Right cardiac atrium (tissue), 5 donors: Measurements from ENCODE around the gene GTPBP6. TPM values are rescaled to one million over a fixed set of nuclear protein-coding genes. Genes with fewer than 3 reads are reported as not detected.

Experiments used
- ATAC-seq, 2 donors: fragments of 200-7000 bp; cut with Tn5 transposase; one replicate each; pipeline versions ENCODE4 v1.8.0 to v1.9.1; 2020; ENCODE audit warnings: moderate library complexity in 2 of 2, mild to moderate bottlenecking in 1 of 2
- DNase-seq, 3 donors: peaks; one replicate each; pipeline ENCODE4 v3.0.0-alpha.2; 2020
- H3K27ac ChIP-seq: one replicate; pipeline ENCODE4 v1.5.1; 2013; ENCODE audit warnings: mild to moderate bottlenecking, low read length, control low read depth, moderate library complexity
- H3K27me3 ChIP-seq: one replicate; pipeline ENCODE4 v1.6.1; 2013; ENCODE audit not compliant: control insufficient read depth, insufficient read depth
- H3K4me1 ChIP-seq: one replicate; pipeline ENCODE4 v1.6.1; 2013; ENCODE audit warnings: low read length; ENCODE audit not compliant: control insufficient read depth, insufficient read depth
- H3K4me3 ChIP-seq: one replicate; pipeline ENCODE4 v1.5.1; 2013; ENCODE audit warnings: low read length, control low read depth
- H3K9me3 ChIP-seq: one replicate; pipeline ENCODE4 v1.6.1; 2013; ENCODE audit warnings: low read length; ENCODE audit not compliant: control insufficient read depth
- WGBS: extraction: QIAGEN DNeasy Blood & Tissue Kit; methylation state at CpG from one replicate; pipeline ENCODE4 v1.1.7; 2013; 5-methylcytosine and 5-hydroxymethylcytosine counted together
- intact Hi-C, 4 donors: fragments of 100-400 bp; cut with DNase I; formaldehyde crosslinking; loops; one replicate each; pipeline versions ENCODE4 v1.11.0 to v1.14.0; 2022 to 2023
- polyA plus RNA-seq: library from polyadenylated mRNA; stranded (reverse); fragments of 200-250 nt; gene quantifications from one replicate; pipeline ENCODE4 v1.2.3, GENCODE V29; 2013
- total RNA-seq, 4 donors: library from RNA; stranded (reverse); fragmentation: NEBNext Ultra II Directional; extraction: Animal tissue kit (Norgen Biotek cat#: 25700); gene quantifications; one replicate each; pipeline ENCODE4 v1.2.1, GENCODE V29; 2021
- donor health status: healthy with polysubstance abuse.
- donor health status: DM: no; HTN: yes; CAD: no.
- donor health status: DM: no; HTN: no; CAD: no.
- donor health status: DM: no; HTN: yes; CAD: no; lungs with severe emphysema.
- donor health status: DM: yes; HTN: yes; CAD: no.

Gene GTPBP6
- total and polyA plus RNA-seq, 5 donors = 48.4 to 59.0 (median 56.2) TPM

DNA sequence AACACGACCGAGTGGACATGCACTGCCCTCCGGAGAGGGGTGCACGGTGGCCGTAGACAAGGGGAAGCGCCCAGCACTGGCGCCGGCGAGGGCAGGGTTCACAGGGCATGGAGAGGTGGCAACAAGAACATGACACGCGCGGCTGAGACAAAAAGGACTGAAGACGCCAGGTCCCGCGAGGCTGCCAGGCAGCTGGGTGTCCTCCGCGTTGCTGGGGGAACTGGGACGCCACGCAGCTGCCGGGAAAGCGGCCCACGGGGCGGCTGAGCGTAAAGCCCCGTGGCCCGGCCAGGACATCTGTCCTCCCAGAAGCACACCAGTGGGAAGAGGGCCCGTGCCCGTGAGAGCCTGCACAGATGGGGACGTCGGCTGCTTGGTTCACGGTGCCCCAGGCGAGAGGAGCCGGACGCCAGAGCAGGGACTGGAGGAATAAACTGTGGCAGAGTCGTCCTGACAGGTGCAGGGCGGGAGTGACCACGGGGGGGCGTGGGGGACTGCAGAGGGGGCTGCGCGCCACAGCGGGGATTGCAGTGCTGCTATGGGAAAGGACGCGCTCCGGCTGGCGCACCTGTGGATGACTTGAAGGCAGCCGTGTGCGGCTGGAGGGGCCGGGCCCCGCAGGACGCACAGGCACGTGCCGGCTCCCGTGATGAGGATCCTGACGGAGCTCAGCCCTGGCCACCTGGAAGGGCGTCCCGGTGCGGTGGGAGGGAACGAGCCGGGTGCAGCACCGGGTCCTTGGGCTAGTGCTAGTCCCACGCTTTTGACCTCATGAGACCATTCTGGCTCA lies 32.1 kb upstream of the GTPBP6 start:
- H3K4me3 ChIP-seq = no peak overlapping the region
- no peaks in the 10 kb centered on the region for H3K9me3 ChIP-seq
- ATAC-seq = peak; percentile 29 to 43
- DNase-seq = peak; percentile 26 to 81 (median 63)
- H3K4me1 ChIP-seq = no peaks in the 10 kb centered on the region
- intact Hi-C loops = no loop called here
- 90% methylated on average over 61 of the region's 61 CpGs for WGBS
- H3K27ac ChIP-seq = no peak overlapping the region
- no peaks in the 10 kb centered on the region for H3K27me3 ChIP-seq

- peak; percentile 2 to 10 for ATAC-seq
- intact Hi-C loops = no loop called here
- Histone ChIP-seq H3K4me1 (no peaks in the 10 kb centered on the region), H3K27ac (peak overlapping the region; percentile 23), H3K4me3 (no peak overlapping the region), H3K9me3 (no peaks in the 10 kb centered on the region), H3K27me3 (no peaks in the 10 kb centered on the region)
- DNase-seq = peak in 2 of 3 donors; percentile 7 to 58
- WGBS = 82% methylated on average over 20 of the region's 20 CpGs
These were observed 31.5 kb upstream of the GTPBP6 start for GRCh38 chrX:350148-350533.

DNA sequence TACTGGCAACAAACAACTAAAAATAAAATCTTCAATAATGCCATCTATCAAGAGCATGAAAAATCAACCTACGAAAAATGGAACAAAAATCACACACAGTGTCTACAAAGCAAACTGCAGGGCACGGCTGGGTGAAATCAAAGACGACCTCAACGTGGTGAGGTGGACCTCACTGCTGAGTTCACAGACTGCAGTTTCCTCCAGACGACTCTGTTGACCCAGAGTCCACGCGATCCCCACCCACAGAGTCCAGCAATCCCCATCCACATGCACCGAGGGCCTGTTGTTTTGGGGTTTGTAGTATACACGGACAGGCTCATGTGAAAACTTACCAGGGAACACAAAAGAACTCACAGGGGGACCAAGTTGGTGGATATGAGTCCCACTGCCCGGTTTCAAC lies 31.1 kb upstream of the GTPBP6 start:
- H3K27me3 ChIP-seq = no peaks in the 10 kb centered on the region
- 77% methylated on average over 10 of the region's 10 CpGs for WGBS
- H3K9me3 ChIP-seq = no peaks in the 10 kb centered on the region
- intact Hi-C loops = no loop called here
- no peaks in the 10 kb centered on the region for H3K4me1 ChIP-seq
- ATAC-seq = no peak
- H3K4me3 ChIP-seq = no peak overlapping the region
- H3K27ac ChIP-seq = peak overlapping the region; percentile 23
- no peak for DNase-seq

- DNase-seq (peak; percentile 13 to 69 (median 56)), ATAC-seq (peak; percentile 37 to 49)
- no peaks in the 10 kb centered on the region for H3K27me3 ChIP-seq
- H3K4me1 ChIP-seq = no peaks in the 10 kb centered on the region
- no peak overlapping the region for H3K4me3 ChIP-seq
- H3K27ac ChIP-seq = peak overlapping the region; percentile 61
- H3K9me3 ChIP-seq = no peaks in the 10 kb centered on the region
- WGBS = 51% methylated on average over 18 of the region's 18 CpGs
- intact Hi-C loops = no loop called here
These were observed 30.6 kb upstream of the GTPBP6 start for GRCh38 chrX:349196-349595.

- Histone ChIP-seq H3K27ac (peak overlapping the region; percentile 61), H3K9me3 (no peaks in the 10 kb centered on the region), H3K27me3 (no peaks in the 10 kb centered on the region), H3K4me1 (no peaks in the 10 kb centered on the region), H3K4me3 (no peak overlapping the region)
- ATAC-seq (peak; percentile 28 to 44), DNase-seq (peak in 1 of 3 donors; percentile 36)
- 36% methylated on average over 11 of the region's 11 CpGs for WGBS
- intact Hi-C loops = no loop called here
These were observed 30.0 kb upstream of the GTPBP6 start for GRCh38 chrX:348461-349117.

DNA sequence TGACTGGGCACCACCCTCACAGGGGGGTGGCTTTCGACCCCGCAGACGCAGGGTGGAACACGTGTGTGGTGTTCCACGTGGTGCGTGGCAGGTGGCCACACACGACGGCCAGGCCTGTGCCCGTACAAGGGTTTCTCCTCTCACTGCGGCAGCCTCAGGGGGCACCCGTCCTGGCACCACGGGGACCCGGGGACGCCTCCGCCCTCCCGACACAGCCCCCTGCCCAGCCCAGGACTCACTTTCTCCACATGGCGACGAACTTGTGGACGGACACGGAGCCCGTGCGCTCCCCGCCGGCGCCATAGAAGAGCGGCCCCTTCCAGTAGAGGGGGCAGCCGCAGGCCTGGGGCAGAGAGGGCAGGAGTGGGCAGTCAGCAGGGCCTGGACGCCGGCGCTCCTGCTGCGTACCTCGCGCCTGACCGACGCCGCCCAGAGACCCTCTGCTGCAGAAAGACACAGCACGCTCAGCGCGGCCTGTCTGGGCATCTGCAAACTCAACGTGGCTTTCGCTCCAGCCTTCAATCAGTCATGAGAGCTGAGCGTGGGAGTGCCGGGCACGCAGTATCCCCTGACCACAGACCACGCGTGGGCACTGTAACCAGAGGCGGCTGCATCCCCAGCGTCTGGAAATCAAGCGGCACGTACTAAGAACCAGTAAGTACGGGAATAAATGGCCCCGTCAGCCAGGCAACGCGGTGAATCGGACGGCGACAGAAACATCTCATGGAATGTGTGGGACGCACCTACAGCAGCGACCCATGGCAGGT lies 28.9 kb upstream of the GTPBP6 start:
- intact Hi-C loops = no loop called here
- no peak overlapping the region for H3K27ac ChIP-seq
- ATAC-seq (no peak), DNase-seq (peak; percentile 12 to 60 (median 56))
- no peak overlapping the region for H3K4me3 ChIP-seq
- H3K4me1 ChIP-seq = no peaks in the 10 kb centered on the region
- H3K27me3 ChIP-seq = no peaks in the 10 kb centered on the region
- 95% methylated on average over 59 of the region's 59 CpGs for WGBS
- no peaks in the 10 kb centered on the region for H3K9me3 ChIP-seq

DNA sequence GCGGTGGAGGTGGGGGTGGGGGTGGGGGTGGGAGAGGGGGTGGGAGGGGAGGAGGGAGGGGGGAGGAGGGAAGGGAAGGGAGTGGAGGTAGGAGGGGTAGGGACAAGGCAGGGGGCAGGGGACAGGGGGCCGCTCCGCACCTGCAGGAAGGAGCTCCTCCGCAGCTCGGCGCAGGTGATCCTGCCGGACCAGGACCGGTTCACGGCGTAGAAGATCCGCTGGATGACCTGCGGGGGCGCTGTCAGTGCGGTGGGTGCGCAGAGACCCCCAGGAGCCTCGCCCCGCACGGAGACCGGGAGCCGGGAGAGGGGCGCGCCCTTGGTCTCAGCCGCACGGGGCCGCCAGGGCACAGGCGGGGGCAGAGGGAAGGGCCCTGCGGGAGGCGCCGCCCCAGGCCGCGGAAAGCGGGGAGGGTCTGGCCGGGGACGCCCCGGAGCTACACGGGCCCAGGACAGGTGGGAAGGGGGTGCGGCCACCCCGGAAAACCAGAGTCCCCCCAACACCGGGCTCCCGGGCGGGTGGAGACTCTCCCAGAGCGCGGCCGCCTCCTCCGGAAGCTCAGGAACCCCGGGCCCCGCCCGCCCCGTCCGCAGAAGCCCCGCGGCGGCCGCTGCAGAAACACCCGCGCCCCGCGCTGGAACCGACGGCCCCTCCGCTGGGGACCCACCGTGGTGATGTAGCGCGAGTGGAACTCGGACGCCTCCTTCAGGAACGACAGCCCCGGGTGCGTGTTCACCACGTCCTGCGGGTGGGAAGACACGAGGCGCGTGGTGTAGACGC lies 27.6 kb upstream of the GTPBP6 start:
- no peak overlapping the region for H3K4me3 ChIP-seq
- DNase-seq (peak; percentile 15 to 66 (median 51)), ATAC-seq (no peak)
- intact Hi-C loops = no loop called here
- H3K9me3 ChIP-seq = no peaks in the 10 kb centered on the region
- H3K27ac ChIP-seq = no peak overlapping the region
- 96% methylated on average over 75 of the region's 75 CpGs for WGBS
- H3K4me1 ChIP-seq = no peaks in the 10 kb centered on the region
- no peaks in the 10 kb centered on the region for H3K27me3 ChIP-seq

GRCh38 chrX:345020-345925 lies 26.7 kb upstream of the GTPBP6 start:
- no peak overlapping the region for H3K4me3 ChIP-seq
- H3K4me1 ChIP-seq = no peaks in the 10 kb centered on the region
- no peaks in the 10 kb centered on the region for H3K27me3 ChIP-seq
- peak; percentile 8 to 43 (median 41) for DNase-seq
- H3K9me3 ChIP-seq = no peaks in the 10 kb centered on the region
- no peak overlapping the region for H3K27ac ChIP-seq
- WGBS = 95% methylated on average over 63 of the region's 63 CpGs
- intact Hi-C loops = no loop called here
- no peak for ATAC-seq

DNA sequence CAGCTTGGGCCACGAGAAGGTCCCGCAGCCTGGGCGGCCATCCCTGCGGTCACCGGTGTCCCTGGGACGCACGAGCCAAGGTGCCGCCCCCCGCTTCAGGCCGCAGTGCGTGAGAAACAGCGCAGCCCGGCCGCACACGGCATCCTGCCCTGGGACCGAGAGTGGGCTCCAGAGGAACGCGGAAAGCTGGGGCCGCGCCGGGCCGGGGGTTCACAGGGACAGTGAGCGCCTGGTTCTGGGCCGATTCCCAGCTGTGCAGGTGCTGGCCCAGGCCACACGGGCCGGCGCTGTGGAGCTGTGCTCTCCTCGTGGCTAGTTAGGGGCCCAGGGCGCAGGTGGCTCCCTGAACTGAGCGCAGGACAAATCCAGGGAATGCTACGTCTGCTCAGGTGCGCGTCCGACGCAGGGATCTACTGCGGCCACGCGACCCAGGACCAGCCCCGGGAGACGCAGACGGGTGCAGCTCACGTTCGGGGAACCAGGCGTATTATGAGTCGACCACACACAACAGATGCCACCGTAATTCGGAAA lies 25.8 kb upstream of the GTPBP6 start:
- intact Hi-C loops = no loop called here
- Histone ChIP-seq H3K27ac (no peak overlapping the region), H3K9me3 (no peaks in the 10 kb centered on the region), H3K27me3 (no peaks in the 10 kb centered on the region), H3K4me3 (no peak overlapping the region), H3K4me1 (no peaks in the 10 kb centered on the region)
- no peak for ATAC-seq
- DNase-seq = peak; percentile 8 to 60 (median 45)
- 98% methylated on average over 47 of the region's 47 CpGs for WGBS
